Measurements from ENCODE around the gene MICAL2.

The MICAL2 gene, protein sequence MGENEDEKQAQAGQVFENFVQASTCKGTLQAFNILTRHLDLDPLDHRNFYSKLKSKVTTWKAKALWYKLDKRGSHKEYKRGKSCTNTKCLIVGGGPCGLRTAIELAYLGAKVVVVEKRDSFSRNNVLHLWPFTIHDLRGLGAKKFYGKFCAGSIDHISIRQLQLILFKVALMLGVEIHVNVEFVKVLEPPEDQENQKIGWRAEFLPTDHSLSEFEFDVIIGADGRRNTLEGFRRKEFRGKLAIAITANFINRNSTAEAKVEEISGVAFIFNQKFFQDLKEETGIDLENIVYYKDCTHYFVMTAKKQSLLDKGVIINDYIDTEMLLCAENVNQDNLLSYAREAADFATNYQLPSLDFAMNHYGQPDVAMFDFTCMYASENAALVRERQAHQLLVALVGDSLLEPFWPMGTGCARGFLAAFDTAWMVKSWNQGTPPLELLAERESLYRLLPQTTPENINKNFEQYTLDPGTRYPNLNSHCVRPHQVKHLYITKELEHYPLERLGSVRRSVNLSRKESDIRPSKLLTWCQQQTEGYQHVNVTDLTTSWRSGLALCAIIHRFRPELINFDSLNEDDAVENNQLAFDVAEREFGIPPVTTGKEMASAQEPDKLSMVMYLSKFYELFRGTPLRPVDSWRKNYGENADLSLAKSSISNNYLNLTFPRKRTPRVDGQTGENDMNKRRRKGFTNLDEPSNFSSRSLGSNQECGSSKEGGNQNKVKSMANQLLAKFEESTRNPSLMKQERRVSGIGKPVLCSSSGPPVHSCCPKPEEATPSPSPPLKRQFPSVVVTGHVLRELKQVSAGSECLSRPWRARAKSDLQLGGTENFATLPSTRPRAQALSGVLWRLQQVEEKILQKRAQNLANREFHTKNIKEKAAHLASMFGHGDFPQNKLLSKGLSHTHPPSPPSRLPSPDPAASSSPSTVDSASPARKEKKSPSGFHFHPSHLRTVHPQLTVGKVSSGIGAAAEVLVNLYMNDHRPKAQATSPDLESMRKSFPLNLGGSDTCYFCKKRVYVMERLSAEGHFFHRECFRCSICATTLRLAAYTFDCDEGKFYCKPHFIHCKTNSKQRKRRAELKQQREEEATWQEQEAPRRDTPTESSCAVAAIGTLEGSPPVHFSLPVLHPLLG

DNA sequence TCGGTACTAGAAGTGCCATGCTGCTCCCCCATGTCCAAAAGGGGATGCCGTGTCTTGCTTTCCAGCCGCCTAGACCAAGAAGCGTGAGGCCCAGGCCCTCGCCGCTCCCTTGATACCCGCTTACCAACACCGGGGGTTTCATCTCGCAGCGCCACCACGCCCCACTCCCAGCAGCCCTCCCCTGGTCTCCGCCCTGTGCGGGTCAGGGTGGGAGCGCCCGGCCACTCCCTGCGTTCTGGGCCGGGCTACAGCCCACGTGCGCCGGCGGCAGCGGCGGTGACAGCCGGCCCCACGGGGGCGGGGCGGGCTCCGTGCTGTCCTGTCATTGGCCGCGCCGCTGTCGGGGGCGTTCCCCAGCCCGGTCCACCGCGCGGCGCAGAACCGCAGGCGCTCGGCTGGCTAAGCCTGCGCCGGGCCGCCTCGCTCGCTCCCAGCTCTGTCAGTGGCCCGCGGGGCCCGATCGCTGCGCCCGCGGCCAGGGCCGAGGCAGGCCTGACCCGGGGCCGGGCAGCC lies at the start of gene MICAL2:
Gene MICAL2 (plus strand): TSS at position 390 of the 513 bp plus-strand sequence. CDS start 51,566 bp downstream, outside the sequence.
- peak; percentile 77 for DNase-seq (ENCODE audit: low read depth)

DNA sequence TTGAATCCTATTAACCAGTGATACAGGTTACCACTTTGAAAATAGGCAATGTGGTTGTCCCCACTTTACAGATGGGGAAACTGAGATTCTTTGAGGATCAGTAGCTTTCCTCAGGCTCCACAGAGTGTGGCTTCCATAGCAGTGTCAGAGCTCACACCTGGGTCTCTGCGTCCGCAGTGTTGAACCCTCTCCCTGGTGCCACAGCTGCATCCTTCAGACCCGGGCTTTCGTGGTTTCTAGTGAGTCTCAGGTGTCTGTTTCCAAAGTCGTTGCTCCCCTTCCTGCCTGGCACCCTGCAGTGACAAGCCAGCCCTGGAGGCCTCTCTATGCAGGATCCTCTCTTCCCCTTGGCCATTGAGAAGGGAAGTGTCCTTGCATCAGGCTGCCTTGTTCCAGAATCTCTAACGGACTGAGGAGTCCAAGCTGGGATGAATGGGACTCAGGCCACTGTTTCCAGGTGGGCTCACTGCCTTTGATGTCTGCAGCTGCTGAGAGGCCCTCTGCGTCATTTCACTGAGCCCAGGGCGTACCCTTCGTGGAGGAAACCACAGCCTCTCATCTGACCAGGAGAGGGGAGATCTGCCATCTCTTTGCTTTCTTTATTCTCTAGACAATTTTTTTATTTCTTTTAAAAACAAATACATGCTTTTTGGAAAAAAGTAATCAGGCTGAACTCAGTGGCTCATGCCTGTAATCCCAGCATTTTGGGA lies 48.4 kb upstream of the MICAL2 start:
- DNase-seq (ENCODE audit: low read depth), result no peak

DNA sequence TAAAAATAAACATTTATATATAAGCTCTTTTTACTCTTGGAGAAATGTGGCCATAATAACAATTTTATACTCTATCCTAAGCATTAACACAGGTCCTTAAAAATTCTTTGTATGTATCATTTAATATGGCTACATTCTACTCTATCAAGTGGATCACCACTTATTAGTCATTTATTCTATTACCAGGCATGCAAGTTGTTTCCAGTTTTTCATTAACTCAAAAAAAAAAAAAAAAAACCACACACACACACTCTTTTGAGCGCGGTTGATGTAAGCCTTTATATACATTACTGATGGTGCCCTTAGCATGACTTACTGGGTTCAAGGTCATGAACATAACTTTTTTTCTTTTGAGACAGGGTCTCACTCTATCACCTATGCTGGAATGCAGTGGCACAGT lies 47.1 kb upstream of the MICAL2 start:
- no peak for DNase-seq (ENCODE audit: low read depth)

DNA sequence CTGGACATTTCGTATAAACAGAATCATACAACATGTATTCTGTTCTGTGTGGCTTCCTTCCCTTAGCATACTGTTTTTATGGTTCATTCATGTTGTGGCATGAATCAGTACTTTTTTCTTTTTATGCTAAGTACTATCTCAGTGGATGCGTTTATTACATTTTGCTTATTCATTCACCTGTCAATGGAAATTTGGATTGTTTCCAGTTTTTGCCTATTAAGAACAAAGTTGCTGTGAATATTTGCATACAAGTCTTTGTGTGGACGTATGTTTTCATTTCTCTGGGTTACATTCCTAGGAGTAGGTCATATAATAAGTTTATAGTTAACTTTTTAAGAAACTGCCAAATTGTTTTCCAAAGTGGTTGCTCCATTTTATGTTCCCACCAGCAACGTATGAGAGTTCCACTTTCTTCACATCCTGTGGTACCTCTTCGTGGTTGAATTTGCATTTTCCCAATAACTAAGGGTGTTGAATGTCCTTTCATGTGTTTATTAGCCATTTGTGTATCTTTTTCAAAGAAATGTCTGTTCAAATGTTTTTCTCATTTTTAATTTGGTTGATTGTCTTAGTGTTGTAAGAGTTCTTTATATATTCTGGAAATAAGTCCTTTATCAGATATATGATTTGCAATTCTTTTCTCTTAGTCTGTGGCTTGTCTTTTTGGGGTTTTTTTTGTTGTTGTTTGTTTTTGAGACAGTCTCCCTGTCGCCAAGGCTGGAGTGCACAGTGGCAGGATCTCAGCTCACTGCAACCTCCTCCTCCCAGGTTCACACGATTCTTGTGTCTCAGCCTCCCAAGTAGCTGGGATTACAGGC lies 46.0 kb upstream of the MICAL2 start:
- DNase-seq (ENCODE audit: low read depth), result no peak

DNA sequence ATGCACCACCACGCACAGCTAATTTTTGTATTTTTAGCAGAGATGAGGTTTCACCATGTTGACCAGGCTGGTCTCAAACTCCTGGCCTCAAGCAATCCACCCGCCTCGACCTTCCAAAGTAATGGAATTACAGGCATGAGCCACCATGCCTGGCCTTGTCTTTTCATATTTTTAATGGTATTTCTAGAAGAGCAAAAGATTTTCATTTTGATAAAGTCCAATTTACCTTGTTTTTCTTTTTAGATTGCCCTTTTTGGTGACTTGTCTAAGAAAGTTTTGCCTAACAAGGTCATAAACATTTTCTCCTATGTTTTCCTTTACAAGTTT lies 45.5 kb upstream of the MICAL2 start:
- no peak for DNase-seq (ENCODE audit: low read depth)

DNA sequence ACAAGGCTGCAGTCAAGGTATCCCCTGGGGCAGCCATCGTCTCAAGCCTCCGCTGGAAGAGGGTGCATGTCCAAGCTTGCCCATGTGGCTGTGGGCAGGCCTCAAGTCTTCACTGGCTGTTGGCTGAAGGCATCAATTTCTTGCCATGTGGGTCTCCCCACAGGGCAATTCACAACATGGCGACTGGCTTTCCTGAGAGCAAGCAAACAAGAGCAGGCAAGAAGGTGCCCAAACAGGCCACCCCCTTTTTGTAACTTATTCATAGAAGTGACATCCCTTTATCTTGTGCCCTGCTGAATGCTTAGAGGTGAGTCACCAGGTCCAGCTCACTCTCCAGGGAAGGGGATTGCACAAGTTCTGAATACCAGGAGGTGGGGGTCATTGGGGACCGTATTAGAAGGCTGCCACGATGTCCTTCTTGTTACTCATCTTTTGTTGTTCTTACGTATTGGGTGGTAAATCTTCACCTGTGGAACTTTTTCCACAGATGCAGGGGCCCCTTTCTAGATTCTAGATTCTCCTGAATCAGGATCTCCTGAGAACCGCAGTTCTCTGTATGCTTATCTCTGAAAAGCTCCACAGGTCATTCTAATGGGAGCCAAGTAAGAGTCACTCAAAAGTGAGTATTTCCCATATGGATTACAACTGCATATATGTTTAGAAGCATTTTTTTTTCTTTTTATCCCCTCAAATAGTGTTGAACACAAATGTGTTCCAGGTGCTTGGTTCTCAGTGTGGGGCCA lies 44.2 kb upstream of the MICAL2 start:
- no peak for DNase-seq (ENCODE audit: low read depth)

DNA sequence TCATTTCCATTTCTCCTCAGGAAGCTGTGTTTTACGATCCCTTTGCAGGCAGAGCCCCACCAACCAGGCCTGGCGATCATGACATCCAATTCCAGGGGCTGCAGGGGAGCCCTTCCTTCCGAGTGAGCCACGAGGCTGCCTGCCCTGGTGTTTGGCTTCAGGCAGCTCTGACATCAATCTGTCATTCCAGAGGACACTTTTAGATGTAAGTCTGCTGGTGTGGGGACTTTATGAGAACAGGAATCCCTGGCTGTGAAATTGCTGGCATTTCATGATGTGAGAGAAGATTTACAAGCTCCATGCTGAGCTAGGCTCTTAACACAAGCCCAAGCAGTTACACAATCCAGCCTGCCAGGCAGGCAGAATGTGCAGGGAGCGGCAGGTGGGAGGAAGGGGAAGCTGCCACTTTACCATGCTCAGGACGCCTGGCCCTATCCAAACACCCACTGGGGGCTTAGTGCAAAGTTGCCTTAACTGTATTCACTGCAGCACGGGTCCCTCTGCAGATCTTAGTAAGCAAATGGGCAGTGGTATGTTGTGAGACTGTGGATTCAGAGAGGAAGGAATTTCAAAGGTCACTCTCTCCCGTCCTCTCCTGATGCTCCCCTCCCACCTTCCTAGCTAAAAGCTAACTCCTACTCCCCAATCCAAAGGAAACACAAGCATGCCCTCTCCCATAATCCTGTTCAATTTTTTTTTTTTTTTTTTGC lies 43.4 kb upstream of the MICAL2 start:
- no peak for DNase-seq (ENCODE audit: low read depth)

DNA sequence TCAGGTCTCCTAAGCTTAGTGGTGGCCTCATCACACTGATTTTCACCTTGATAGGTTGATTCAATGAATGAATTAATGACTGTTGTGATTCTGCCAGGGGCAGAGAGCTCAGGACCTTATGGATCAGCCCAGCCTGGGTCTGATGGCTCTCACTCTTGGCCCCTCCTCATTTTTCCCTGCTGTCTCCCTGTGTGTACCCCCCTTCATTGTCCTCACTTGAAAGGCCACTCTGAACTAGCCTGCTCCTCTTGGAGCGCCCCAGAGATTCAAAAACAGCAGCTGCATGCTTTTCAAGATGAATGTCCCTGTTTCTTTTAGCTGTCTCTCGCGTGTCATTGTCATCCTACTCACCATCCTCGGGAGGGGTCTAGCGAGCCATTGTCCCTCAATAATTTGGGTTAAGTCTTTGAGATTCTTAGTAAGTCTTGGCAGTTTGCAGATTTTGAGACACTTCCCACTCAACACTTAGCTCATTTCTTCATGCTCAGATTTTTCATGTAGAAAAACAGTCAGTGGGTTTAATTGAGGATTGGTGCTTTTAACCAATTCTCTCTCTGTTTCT lies 42.5 kb upstream of the MICAL2 start:
- DNase-seq (ENCODE audit: low read depth), result no peak

DNA sequence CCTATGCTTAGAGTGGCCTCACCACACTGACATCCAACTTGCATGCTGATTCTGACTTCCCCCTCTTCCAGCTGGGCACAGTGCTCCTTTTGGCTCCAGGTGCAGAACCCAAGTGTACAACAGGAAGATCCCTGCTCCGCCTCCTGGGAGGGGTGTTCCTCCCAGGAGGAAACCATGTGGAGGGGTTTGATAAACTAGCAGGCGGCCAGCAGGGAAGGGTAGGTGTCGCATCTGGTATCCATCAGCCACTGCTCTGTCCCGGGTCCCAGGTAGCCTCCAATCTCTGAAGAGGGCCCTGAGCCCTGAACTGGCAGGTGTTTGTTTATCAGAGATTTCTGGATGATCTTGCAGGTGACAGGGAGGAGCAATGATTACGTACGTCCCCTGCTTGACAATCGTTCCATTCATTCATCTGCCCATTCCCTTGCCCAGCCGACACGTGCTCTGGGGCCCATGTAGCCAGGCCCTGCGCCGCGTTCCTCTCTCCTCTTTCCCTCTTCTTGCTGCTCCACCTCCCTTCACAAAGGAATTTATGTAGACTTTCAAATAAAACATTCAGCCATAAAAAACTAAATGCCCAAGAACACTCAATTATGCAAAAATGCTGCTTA lies 41.2 kb upstream of the MICAL2 start:
- no peak for DNase-seq (ENCODE audit: low read depth)

DNA sequence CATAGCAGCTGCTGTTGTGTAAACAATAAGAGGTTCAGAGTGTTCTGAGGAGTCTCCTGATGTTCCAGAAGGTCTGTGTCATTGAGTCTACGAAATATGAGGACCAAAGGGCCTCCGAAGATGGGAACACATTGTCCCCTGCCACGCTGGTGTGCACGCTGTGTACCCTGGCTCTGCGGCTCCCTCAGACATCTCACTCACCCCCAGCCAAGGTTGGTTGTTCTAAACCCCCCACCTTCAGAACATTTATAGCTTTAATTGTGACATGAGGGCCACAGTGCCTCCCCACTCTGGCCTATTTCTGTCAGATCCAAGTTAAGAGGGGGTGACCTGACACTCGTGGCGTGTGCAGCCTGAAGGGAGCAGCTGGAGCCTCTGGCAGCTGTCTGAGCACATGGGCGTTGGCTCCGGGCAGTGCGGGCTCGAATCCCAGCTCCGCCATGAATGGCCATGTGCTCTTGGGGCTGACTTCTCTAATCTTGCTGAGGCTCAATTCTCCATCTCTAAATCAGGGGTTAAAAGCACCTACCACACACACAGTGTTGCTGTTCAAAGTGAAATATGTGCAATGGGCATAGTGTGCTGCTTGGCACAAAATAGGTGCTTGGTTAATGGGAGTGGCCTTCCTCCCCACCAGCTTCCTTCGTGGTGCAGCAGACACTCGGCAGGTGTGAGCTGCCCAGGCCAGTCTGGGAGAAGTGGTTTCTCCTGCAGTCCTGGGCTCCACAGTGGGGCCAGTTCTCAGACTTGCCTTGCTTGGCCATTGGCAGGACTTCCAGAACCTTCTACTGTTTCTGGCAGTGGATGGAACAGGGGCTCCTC lies 39.7 kb upstream of the MICAL2 start:
- DNase-seq (ENCODE audit: low read depth), result no peak

DNA sequence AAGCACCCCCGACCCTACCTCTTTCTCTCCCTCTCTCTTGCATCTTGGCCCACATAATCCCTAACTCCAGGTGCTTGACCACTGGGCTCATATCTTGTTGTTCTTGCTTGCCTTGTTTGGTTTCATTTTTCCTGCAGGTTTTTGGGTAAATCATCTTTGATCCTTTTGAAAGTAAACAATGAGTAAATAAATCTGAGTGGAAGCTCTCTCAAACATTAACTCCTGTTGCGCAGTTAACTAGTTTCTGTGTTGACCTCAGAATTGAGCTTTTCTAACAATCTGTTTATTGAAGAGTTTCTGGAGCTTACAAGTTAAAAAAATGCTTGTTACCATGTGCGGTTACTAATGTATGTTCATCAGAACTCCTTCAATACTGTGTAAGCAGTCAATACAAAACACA lies 38.8 kb upstream of the MICAL2 start:
- DNase-seq (ENCODE audit: low read depth), result no peak

DNA sequence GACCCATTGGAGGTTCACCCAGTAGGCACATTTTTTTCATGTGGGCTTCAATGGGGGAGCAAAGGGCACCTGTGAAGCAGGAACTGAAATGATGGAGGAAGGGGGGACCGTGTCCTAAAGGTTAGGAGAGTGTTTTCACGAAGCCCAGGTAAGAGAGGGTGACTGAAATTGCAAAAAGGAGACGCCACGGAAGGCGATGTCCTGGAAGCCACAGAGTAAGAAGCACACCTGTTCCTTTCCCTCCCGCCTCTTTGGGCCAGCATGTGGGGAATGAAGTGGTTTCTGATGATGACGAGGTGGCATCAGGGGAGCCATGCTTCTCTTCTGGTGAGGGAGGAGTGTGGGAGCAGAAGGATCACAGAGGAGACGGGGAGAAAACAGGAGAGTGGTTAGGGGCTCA lies 37.0 kb upstream of the MICAL2 start:
- DNase-seq (ENCODE audit: low read depth), result no peak

DNA sequence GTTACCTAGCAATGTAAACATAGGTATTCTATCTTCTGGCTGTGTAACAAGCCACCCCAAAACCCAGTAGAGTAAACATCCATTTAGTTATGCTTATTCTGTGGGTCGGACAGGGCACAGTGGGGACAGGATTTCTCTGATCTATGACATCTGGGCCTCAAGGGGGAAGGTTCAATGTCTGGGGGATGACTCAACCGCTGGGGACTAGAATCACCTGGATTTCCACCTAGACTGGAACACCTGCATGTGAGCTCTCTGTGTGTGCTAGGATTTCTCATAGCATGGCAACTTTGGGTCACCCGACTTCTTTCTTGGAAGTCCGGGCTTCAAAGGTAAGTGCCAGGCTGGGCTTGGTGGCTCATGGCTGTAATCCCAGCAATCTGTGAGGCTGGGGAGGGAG lies 36.5 kb upstream of the MICAL2 start:
- DNase-seq (ENCODE audit: low read depth), result no peak

DNA sequence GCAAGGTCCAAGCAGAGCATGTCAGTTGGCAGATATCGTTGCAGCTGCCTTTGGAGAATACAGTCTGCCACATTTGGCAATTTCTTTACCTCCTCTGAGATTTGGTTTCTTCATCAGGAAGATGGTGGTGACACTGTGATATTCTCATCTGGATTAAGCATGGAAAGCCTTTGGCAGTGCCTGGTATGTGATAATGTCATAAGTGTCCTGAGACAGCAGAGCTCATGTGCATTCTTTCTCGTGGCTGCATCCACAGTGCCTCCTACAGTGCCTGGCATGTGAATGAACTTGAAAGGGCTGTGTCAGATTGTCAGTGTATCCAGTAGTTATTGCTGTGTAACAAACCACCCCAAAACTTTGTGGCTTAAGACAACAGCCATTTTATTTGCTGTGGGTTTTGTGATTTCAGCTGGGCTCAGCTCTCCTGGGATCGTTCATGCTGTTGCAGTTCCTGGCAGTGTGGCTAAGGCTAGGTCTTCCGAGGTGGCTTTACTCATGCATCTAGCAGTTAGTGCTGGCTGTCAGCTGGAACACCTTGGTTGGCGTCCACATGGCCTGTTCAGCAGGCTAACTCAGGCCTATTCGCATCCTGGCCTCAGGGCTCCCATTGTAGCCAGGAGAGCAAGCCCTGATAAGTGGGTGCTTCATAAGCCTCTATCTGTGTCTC lies 35.7 kb upstream of the MICAL2 start:
- DNase-seq (ENCODE audit: low read depth), result no peak

DNA sequence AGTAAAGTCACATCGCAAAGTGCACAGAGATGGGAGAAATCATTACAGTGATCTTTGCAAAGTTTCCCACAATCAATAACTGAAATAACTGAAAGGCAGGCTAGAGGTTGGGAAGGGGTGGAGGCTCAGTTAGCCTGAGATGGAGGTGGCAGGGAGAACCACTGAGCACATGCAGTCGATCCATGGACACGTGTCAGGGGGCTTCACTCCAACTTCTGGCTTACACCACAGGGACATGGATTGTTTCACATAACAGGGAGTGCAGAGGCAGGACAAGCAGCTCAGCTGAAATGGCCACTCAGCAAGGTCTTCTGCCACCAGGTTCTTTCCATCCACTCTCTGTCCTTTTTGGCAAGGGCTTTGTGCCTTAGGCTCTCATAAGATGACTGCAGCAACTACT lies 35.1 kb upstream of the MICAL2 start:
- no peak for DNase-seq (ENCODE audit: low read depth)

DNA sequence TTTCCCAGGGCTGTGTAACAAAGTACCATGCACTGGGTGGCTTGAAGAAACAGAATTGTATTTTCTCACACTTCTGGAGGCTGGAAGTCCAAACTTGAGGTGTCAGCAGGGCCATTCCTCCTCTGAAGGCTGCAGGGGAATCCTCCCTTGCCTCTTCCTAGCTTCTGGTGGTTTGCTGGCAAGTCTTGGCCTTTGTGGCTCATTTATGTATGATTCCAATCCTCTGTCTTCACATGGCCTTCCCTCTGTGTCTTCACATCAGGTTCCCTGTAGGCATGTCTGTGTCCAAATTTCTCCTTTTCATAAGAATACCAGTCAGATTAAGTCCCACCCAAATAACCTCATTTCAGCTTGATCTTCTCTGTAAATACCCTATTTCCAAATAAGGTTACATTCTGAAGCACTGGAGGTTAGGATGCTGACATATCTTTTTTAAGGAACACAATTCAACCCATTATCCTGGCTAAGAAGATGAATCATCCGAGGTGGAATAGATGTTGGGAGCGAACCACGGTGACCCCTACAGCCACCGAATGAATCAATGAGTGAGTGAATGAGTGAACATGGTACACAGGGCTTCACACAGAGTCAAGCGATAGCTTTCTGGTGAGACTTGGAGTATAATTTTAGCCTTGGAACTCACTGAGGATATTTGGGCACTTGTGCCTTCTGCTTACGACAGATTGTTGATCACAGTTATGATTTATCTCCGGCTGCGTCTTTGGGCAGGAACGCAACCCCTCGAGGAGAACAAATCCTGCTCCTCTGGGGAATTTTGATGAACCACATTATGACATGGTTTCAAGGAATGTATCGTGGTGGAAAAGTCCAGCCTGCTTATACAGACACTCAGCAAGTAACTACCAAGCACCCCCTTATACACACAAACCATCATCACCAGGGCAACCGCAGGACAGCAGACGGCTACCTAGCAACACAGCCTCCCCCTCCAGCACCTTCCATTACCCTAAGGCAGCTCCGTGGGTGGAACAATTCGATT lies 34.3 kb upstream of the MICAL2 start:
- DNase-seq (ENCODE audit: low read depth), result no peak

All from activated T-helper 1 cell treated with Interleukin-2 at 50 U/mL for 16 hours (primary cell).